Esophagus muscularis mucosa (tissue), 4 donors: ENCODE data around the gene CTXND2. TPM values are rescaled to one million over a fixed set of nuclear protein-coding genes. Genes with fewer than 3 reads are reported as not detected.
"Not testable (repeated sequence)": the region's sequence is repeated elsewhere in the genome, so short reads cannot be mapped to it uniquely, and the experiment has no call there.

Source experiments
- DNase-seq: peaks from one replicate; pipeline ENCODE4 v3.0.0-alpha.2; 2017; ENCODE audit errors: extremely low spot score
- H3K27ac ChIP-seq, 4 donors: fragments of 200-600 bp; sonication (generic); replicated peaks in 1 of 4; 1 replicate in 3 of 4; 2 replicates in 1 of 4; pipeline ENCODE4 v1.5.1; 2016 to 2019; ENCODE audit warnings: mild to moderate bottlenecking in 1 of 4
- H3K27me3 ChIP-seq, 4 donors: fragments of 200-600 bp; sonication (generic); one replicate each; pipeline versions ENCODE4 v1.5.1 to v1.6.0; 2016 to 2019
- H3K36me3 ChIP-seq, 4 donors: fragments of 200-600 bp; sonication (generic); one replicate each; pipeline ENCODE4 v1.5.1; 2016 to 2019
- H3K4me1 ChIP-seq, 4 donors: fragments of 200-600 bp; sonication (generic); one replicate each; pipeline ENCODE4 v1.5.1; 2016 to 2019
- H3K4me3 ChIP-seq, 4 donors: fragments of 200-600 bp; sonication (generic); 1 replicate in 2 of 4; 2 replicates in 2 of 4; pipeline ENCODE4 v1.5.1; 2016 to 2019; ENCODE audit warnings: mild to moderate bottlenecking in 4 of 4, moderate library complexity in 1 of 4
- H3K9me3 ChIP-seq, 4 donors: fragments of 200-600 bp; sonication (generic); 1 replicate in 3 of 4; 2 replicates in 1 of 4; pipeline ENCODE4 v1.5.1; 2016 to 2019
- EP300 ChIP-seq: sonication (generic); formaldehyde crosslinking; IDR thresholded peaks from one replicate; pipeline ENCODE4 v1.6.1; 2017; ENCODE audit warnings: antibody characterized with exemption
- POLR2A ChIP-seq: fragments of 450-650 bp; IDR thresholded peaks from one replicate; pipeline ENCODE4 v1.6.1; 2017; ENCODE audit warnings: antibody characterized with exemption, moderate library complexity, mild to moderate bottlenecking, low read depth
- POLR2AphosphoS5 ChIP-seq, 2 donors: sonication (generic); formaldehyde crosslinking; IDR thresholded peaks; one replicate each; pipeline ENCODE4 v1.6.1; 2017; ENCODE audit warnings: antibody characterized with exemption in 2 of 2
- WGBS: methylation state at CpG from one replicate; pipeline ENCODE4 v1.1.5; 2018; 5-methylcytosine and 5-hydroxymethylcytosine counted together
- intact Hi-C: fragments of 100-400 bp; cut with DNase I; formaldehyde crosslinking; loops from one replicate; pipeline ENCODE4 v1.15.1; 2023
- total RNA-seq, 4 donors: library from RNA; depleted of rRNA; stranded (reverse); fragments of >200 nt; gene quantifications; one replicate each; pipeline versions ENCODE4 v1.1.0 to v1.2.1, GENCODE V29; 2016
- TF ChIP-seq, protein P1 (sequence below), 3 experiments: fragments of 200-600 bp in 2 of 3; fragments of 450-650 bp in 1 of 3; sonication (generic) in 2 of 3; IDR thresholded peaks; one replicate each; pipeline ENCODE4 v1.5.1; 2017 to 2019; ENCODE audit warnings: antibody characterized with exemption in 3 of 3, mild to moderate bottlenecking in 2 of 3, moderate library complexity in 1 of 3

CTXND2 gene
- total RNA-seq, 4 donors from 2014 or later = not detected

DNA sequence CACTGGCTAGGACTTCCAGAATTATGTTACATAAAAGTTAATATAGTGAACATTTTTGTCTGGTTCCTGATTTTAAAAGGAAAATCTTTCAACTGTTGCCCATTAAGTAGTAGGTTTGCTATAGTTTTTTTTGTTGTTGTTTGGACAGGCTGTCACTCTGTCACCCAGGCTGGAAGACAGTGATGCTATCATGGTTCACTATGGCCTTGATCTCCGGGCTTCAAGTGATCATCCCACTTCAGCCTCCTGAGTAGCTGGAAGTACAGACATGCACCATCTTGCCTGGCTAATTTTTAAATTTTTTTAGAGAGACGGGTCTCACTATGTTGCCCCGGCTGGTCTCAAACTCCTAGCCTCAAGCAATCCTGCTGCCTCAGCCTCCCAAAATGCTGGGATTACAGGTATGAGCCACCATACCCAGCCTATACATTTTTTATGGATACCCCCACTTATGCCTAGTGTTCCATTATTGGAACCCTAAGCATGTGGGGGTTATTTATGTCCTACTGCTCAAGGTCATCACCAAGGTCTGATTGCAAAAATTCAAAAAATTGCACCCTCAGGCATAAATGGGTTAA is 6.5 kb downstream of the CTXND2 start:
- DNase-seq = no peak
- intact Hi-C loops = no loop called here
- Histone ChIP-seq H3K9me3 (no peaks in the 10 kb centered on the region), H3K36me3 (no peaks in the 10 kb centered on the region), H3K4me3 (no peak overlapping the region), H3K27me3 (no peaks in the 10 kb centered on the region), H3K27ac (no peak overlapping the region), H3K4me1 (no peaks in the 10 kb centered on the region)
- no peak for TF ChIP-seq POLR2A
- TF ChIP-seq, protein P1, sequence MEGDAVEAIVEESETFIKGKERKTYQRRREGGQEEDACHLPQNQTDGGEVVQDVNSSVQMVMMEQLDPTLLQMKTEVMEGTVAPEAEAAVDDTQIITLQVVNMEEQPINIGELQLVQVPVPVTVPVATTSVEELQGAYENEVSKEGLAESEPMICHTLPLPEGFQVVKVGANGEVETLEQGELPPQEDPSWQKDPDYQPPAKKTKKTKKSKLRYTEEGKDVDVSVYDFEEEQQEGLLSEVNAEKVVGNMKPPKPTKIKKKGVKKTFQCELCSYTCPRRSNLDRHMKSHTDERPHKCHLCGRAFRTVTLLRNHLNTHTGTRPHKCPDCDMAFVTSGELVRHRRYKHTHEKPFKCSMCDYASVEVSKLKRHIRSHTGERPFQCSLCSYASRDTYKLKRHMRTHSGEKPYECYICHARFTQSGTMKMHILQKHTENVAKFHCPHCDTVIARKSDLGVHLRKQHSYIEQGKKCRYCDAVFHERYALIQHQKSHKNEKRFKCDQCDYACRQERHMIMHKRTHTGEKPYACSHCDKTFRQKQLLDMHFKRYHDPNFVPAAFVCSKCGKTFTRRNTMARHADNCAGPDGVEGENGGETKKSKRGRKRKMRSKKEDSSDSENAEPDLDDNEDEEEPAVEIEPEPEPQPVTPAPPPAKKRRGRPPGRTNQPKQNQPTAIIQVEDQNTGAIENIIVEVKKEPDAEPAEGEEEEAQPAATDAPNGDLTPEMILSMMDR (IDR thresholded peaks at IDR 0.05) = no peak
- TF ChIP-seq POLR2AphosphoS5 (IDR thresholded peaks at IDR 0.05) = no peak
- no peak for TF ChIP-seq EP300
- 90% methylated on average over 3 of the region's 3 CpGs for WGBS

DNA sequence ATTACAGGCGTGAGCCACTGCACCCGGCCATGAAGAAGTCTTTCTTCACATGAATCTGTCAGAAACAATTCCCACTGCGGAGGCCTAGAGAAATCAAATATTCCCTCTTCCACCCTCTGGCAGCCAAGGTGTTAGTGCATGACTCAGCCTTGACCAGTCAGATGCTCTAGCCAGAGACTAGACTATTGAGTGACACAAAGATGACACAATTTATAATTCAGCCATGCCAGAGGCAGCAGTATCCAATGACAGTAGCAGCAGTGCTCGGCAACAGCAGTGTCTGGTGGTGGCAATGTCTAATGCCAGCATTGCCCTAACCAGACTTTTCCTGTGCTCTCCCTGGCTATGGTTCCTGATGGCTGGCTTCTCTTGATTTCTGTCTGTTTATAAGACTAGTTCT is 8.7 kb downstream of the CTXND2 start:
- intact Hi-C loops = no loop called here
- H3K4me1 ChIP-seq = no peaks in the 10 kb centered on the region
- H3K27ac ChIP-seq = no peak overlapping the region
- WGBS = 85% methylated on average over 4 of the region's 4 CpGs
- H3K27me3 ChIP-seq = no peaks in the 10 kb centered on the region
- no peak for DNase-seq
- no peaks in the 10 kb centered on the region for H3K36me3 ChIP-seq
- TF ChIP-seq POLR2A = no peak
- TF ChIP-seq POLR2AphosphoS5 (IDR thresholded peaks at IDR 0.05) = no peak
- TF ChIP-seq, protein P1 (IDR thresholded peaks at IDR 0.05) = no peak
- no peak for TF ChIP-seq EP300
- no peaks in the 10 kb centered on the region for H3K9me3 ChIP-seq
- no peak overlapping the region for H3K4me3 ChIP-seq

DNA sequence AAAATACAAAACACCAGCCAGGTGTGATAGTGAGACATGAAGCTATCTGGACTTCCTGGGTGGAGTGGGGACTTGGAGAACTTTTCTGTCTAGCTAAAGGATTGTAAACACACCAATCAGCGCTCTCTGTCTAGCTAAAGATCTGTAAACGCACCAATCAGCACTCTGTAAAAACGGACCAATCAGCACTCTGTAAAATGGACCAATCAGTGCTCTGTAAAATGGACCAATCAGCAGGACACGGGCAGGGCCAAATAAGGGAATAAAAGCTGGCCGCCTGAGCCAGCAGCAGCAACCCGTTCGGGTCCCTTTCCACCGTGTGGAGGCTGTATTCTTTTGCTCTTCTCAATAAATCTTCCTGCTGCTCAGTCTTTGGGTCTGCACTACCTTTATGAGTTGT is 12.9 kb downstream of the CTXND2 start:
- intact Hi-C loops, H3K27ac ChIP-seq, H3K4me3 ChIP-seq, H3K27me3 ChIP-seq, H3K9me3 ChIP-seq, DNase-seq, H3K36me3 ChIP-seq, H3K4me1 ChIP-seq: not testable (repeated sequence)
- WGBS = 85% methylated on average over 8 of the region's 8 CpGs

DNA sequence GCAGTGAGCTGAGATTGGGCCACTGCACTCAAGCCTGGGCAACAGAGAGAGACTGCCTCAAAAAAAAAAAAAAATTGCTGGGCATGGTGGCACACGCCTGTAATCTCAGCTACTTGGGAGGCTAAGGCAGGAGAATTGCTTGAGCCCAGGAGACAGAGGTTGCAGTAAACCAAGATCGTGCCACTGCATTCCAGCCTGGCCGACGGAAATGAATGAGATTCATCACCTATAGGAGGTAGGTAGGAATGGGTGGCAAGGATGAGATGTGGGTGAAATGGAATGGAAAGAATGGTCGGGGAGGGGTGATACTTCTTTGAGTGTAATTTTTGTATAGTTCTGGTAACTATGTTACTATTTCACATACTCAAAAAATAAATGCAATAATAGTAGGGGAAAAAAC is 15.4 kb downstream of the CTXND2 start:
- no peak for DNase-seq
- no peak overlapping the region for H3K27ac ChIP-seq
- no peaks in the 10 kb centered on the region for H3K27me3 ChIP-seq
- no peak for TF ChIP-seq EP300
- no peak for TF ChIP-seq POLR2A
- TF ChIP-seq POLR2AphosphoS5 (IDR thresholded peaks at IDR 0.05) = no peak
- TF ChIP-seq, protein P1 (IDR thresholded peaks at IDR 0.05) = no peak
- no peaks in the 10 kb centered on the region for H3K36me3 ChIP-seq
- H3K9me3 ChIP-seq = no peaks in the 10 kb centered on the region
- H3K4me1 ChIP-seq = no peaks in the 10 kb centered on the region
- no peak overlapping the region for H3K4me3 ChIP-seq
- 87% methylated on average over 5 of the region's 5 CpGs for WGBS
- intact Hi-C loops = no loop called here

DNA sequence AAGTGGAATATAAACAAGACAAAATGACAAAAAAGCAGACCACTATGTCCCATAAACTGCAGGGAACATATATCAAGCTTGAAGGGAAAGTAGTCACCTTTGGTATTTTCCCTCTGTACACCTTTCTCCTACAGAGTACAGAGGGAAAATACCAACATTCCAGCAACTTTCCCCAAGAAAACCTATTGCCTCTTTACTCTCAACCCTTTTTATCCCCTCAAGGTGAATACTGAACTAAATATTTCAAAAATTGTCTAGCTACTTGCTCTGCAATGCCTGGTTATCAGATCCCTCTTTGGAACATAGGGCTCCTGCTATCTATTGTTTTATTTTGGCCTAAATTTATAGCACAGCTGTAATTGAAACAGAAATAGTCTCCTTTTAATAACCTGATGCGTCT is 15.8 kb downstream of the CTXND2 start:
- TF ChIP-seq, protein P1 (IDR thresholded peaks at IDR 0.05) = no peak
- no peak for TF ChIP-seq POLR2AphosphoS5 (IDR thresholded peaks at IDR 0.05)
- TF ChIP-seq EP300 = no peak
- no peak for TF ChIP-seq POLR2A
- no peak for DNase-seq
- no peaks in the 10 kb centered on the region for H3K9me3 ChIP-seq
- H3K4me1 ChIP-seq = no peaks in the 10 kb centered on the region
- no peaks in the 10 kb centered on the region for H3K27me3 ChIP-seq
- no peak overlapping the region for H3K27ac ChIP-seq
- 59% methylated on average over 1 of the region's 1 CpG for WGBS
- H3K36me3 ChIP-seq = no peaks in the 10 kb centered on the region
- intact Hi-C loops = no loop called here
- no peak overlapping the region for H3K4me3 ChIP-seq
